Measurements from ENCODE around the gene KCNJ12.
"Not testable (repeated sequence)": the region's sequence is repeated elsewhere in the genome, so short reads cannot be mapped to it uniquely, and the experiment has no call there.

KCNJ12 gene

DNA sequence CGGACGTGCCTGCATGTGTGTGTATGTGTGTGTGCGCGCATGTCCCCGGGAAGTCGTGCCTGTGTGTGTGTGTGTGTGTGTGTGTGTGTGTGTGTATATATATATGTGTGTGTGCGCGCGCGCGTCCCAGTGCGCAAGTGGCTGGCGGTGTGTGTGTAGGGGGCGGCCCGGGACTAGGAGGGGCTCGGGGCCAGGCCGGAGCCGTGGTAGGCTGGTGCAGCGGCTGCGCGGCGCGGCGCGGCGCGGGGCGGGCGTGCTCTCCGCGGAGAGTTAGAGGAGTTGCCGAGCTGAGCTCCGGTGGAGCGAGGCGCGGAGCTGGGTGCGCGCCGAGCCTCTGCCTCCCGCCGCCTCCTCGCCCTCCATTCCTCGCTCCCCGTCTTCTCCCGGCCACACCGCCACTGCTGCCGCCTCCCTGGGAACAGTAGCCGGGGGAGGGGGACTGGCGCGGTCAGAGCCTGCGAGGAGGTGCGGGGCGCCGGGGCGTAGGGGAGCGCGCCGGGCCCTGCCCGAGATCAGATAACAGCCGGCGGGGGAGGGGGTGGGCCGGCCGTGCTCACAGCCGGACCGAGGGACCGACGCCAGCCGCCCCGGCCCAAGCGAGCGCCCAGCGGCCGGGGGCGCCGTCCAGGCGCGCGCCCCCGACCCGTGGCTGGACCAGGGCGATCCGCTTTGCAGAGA lies at the start of gene KCNJ12:
TSS of gene KCNJ12 (plus strand) at position 277 of the 678 bp plus-strand sequence. CDS start 38,986 bp downstream, outside the sequence.
- no peak for DNase-seq

- DNase-seq = not testable (repeated sequence)
Measured at GRCh38 chr17:21327921-21328320, 48.2 kb upstream of the KCNJ12 start.

GRCh38 chr17:21328778-21329177 lies 47.4 kb upstream of the KCNJ12 start:
- DNase-seq = not testable (repeated sequence)

DNA sequence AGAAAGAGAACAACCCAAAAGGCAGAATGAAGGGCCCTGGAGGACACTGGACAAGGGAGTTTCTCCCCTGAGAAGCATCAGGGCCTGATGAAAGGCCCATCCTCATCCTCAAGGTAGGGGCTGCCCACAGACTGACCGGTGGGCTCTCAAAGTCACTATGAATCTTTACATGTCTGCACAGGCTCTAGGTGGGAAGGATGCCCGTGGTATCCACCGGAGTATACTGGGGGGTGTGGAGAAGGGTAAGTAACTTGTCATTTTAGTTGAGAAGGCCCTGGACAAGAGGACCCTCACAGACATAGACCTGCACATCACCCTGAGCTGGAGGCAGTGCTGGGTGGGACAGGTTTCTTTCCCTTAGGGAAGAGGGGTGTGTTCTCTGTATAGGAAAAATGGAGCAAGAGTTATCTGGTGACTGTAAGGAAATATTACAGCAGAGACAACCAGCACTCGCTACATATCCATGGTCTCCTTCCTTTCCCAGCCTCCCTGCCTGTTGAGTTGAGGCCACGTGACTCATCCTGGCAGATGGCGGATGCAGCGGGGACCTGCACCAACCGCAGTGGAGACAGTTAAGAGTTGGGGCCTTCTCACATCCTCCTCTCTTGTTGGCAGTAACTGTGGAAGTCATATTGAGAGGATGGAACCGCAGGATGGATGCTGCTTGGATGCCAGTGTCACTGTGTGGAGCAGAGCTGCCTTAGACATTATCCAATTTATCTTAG lies 45.6 kb upstream of the KCNJ12 start:
- DNase-seq = no peak

- DNase-seq = peak; percentile 28
Measured at GRCh38 chr17:21336541-21337294, 39.4 kb upstream of the KCNJ12 start.

- DNase-seq = peak; percentile 13
Measured at GRCh38 chr17:21337981-21338625, 38.1 kb upstream of the KCNJ12 start.

DNA sequence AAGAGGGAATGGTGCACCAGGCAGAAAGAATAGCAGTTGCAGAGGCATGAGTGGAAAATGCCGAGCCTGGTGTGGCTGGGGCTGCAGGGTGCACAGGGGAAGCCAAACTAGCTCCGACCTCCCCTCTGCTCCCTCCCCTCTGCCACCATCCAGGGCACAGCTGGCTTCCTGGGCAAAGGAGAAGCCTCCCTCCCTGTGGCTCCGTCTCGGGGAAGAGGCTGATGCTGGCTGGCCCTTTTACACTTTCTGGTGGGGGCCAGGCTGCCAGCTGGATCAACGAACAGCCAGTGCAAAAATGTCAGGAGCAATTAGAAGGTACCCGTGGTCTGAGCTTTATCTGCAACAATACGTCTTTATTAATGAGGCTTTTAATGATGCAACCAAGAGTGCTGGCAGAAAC lies 37.1 kb upstream of the KCNJ12 start:
- DNase-seq = no peak

DNA sequence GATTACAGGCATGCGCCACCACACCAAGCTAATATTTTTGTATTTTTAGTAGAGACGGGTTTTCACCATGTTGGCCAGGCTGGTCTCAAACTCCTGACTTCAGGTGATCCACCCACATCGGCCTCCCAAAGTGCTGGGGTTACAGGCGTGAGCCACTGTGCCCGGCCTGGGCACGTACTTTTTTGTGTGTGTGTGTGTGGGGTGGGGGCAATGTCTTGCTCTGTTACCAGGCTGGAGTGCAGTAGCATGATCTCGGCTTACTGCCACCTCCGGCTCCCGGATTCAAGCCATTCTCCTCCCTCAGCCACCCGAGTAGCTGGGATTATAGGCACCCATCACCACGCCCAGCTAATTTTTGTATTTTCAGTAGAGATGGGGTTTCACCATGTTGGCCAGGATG lies 36.6 kb upstream of the KCNJ12 start:
- not testable (repeated sequence) for DNase-seq

GRCh38 chr17:21340407-21340806 lies 35.8 kb upstream of the KCNJ12 start:
- not testable (repeated sequence) for DNase-seq

- DNase-seq = peak; percentile 6
Measured at GRCh38 chr17:21341279-21341678, 34.9 kb upstream of the KCNJ12 start.

DNA sequence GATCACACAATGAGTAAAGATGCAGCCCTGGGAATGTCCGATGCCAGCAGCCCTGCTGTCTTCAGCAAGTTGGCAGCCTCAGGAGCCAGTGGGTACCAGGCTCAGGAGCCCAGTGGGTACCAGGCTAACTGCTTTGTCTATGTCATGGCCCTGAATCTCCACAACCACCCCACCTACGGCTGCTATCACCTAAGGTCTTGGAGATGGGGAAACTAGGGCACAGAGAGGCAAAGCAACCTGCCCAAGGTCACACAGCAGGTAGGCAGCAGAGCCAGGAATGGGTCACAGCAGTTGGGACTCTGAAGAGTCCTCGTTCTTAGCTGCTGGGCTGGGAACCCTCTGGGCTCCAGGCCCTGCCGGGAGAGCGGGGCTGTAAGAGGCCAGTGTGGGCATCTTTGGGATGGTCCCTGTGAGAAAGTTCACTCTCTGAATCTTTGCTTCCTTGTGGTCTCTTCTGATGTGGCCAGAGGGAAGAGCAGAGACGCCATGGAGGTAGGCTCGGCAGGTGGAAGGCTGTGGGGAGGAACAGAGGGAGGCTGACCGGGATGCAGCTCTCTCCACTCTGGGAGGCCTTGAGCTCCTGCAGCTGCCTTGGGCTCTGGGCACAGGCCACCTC lies 34.1 kb upstream of the KCNJ12 start:
- DNase-seq = peak; percentile 15

- DNase-seq = peak; percentile 22
Measured at GRCh38 chr17:21343061-21343949, 32.9 kb upstream of the KCNJ12 start.

DNA sequence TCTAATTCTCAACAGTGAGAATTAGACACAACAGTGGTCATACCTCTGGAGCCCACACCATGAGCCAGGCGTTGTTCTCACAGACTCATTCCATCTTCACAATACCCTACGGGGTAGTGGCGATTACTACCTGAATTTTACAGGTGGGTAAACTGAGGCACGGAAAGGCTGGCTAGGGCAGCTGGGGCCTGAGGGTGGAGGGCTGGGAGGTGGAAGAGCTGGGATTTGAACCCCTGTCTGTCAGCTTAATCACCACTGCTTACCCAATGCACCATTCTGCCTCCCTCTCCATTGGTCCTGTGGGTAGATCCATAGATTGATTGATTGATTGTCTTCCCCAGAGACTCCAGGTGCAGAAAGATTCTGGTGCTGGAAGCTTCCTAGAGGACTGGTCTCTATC lies 31.4 kb upstream of the KCNJ12 start:
- DNase-seq = peak; percentile 13

- DNase-seq = peak; percentile 37
Measured at GRCh38 chr17:21345236-21345635, 30.9 kb upstream of the KCNJ12 start.

DNA sequence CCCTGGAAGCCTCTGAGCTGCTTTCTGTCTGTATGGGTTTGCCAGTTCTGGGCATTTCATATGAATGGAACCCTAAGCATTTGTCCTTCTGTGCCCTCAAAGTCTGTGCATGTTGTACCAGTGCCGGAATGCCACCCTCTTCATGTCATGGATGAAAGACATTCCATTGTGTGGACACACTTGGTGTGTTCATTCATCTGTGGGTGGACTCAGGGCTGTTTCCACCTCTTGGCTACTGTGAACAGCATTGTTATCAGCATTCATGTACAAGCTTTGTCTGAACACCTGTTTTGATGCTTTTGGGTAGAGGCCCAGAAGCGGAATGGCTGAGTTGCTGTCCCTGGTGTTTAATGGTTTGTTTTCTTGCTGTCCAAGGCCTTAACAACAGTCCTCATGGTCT lies 30.1 kb upstream of the KCNJ12 start:
- not testable (repeated sequence) for DNase-seq

DNA sequence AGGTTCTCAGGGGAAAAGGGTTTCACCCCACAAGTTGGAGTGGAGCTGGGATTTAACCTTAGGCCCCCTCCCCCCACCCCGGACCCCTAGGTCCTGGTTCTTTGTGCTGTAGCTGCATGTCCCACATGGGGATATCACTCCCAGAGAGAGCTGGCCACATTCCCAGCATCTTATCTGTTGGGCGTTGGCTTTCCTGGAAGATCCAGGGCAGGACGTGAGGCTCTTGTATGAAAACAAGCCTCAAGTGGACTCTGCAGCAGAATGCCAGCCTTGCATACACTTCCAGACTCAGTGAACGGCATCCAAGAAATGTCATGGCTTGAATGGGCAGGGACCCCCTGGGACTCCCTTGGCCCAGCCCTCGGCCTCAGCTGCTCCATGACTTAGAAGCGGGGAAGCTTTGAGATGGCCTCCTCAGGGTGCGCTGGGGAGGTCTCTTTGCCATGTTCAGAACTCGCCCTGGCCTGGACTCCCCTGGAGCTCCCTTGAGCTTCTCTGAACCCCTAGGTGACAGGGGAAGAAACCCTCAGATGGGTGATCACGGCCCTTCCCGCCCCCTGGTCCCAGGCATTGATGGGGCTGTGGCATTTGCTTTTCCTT lies 29.4 kb upstream of the KCNJ12 start:
- peak; percentile 33 for DNase-seq

DNA sequence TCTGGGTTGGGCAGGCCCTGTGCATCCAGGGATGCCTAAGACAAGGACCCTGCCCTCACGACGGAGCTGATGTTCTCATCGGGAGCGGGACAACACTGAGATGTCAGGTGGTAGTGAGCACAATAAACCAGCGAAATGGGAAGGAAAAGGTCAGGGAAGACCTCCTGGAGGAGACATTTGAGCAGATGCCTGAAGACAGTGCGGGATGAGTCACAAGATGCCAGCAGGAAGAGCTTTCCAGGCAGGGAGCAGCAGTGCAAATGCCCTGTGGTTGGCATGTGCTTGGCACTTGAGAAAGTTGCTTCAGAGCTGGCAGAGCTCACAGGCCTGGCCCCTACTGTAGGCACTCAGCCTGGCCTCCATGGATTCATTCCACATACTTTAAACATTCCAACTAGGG lies 28.5 kb upstream of the KCNJ12 start:
- DNase-seq = not testable (repeated sequence)

DNA sequence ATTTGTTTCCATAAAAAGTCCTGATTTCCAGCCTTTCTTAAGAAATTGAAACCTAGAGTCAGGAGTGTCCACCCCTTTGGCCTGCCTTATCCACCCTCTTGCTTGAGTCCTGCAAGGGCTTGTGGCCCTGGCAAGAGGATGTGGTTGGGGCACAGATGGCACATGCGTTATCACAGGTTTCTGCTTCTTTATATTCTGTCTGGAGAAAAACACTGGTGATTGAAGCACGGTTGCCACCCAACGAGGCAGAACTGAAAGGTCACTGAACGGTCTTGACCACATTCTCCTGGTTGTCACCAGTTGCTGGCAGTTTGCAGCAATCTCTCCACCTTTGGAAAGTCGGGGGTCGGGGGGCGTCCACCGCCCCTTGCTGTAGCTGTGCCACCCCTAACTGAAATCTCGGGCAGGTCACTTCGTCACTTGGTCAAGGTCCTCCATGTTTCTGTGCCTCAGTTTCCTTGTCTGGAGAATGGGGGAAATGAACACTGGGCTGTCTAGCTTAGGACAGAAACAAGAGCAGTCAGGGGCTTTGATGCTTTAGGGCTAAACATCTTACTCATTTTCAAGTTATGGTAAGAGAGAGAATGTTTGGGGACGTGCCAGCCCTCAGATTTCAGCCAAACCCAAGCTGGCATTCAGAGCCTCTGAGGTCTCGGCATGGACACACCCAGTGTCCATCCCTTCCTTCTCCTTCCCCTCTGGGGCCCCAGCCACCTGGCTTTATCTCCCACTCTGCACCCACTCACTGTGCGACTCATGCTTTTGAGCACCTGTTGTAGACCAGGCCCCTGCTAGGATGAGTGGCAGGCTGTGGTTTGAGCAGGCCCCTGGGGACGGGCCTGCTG lies 27.9 kb upstream of the KCNJ12 start:
- DNase-seq = peak; percentile 42

DNA sequence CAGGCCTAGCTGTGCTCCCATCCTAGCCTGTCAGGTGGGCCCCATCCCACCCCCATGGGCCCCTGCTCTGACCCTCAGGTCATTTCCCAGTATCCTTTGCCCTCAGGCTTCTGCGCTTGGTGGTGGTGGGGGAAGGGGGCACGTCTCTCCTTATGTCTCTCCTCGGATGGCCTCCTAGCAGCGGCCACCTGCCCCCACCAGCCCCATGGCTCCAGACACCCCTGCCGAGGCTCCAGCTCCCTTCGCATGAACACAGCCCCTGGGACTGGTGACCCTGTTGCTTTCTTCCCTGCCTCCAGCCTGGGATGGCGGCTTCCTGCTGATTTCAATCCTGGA lies 27.3 kb upstream of the KCNJ12 start:
- peak; percentile 30 for DNase-seq

DNA sequence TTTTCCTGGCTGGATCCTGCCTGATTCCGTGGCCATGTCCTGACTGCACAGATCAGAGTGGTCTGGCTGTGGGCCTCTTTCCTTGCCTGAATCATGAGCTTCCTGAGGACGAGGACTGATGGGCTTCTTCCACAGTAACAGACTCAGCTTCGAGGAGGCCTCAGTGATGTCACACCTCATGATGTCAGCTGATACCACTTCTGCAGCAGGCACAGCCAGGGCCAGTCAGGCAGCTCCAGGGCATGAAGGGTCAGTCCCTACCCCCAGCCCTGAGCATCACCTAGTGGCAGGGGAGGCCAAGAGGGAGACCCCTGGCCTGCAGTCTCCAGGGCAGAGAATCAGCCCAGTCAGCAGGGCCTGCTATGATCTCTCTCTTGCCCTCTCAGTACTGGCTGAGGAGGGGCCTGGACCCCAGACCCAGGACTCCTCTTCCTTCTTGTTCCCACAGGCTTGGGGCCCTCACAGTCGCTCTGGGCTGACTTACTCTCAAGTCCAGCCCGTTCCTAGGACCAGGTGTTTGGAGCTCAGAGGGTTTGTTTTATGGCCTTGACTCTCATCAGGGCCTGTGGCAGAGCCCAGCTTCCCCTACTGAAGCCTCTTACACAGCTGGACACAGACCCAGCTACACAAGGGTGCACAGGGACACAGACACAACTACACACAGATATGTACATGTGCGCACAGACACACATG lies 26.7 kb upstream of the KCNJ12 start:
- DNase-seq = not testable (repeated sequence)

Measured in activated CD8-positive, alpha-beta memory T cell treated with anti-CD3 and anti-CD28 coated beads, Interleukin-2, amount 50 U/mL, for 48 hours (primary cell).